ENCODE results near the gene CTDNEP1.

Gene CTDNEP1

DNA sequence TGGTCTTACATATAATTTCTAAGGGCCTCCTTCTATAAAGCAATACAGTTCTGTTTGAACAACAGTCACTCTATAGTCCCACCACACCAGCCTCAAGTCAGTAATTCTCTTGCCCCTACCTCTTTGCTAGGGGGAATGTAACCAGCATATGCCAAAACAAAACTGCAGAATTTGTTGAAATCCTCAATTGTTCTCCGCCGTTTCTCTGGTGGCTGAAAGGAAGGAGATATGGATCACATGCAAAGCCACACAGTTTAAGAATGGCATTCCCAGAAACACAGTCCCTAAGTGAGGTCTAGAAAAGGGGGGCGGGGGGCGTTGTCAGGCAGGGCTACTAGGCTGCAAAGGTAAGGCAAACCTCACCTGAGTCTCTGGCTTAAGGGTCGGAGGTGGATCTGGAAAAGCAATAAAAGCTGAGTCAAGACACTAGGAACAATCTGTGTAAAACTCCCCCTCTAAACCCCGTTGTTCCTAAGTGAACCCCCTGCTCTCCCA is 14.2 kb downstream of the CTDNEP1 start:
- H3K4me3 ChIP-seq (ENCODE audit: low read length): peak overlapping the region; percentile 98
- no peak for DNase-seq (ENCODE audit: low read depth, low spot score)

DNA sequence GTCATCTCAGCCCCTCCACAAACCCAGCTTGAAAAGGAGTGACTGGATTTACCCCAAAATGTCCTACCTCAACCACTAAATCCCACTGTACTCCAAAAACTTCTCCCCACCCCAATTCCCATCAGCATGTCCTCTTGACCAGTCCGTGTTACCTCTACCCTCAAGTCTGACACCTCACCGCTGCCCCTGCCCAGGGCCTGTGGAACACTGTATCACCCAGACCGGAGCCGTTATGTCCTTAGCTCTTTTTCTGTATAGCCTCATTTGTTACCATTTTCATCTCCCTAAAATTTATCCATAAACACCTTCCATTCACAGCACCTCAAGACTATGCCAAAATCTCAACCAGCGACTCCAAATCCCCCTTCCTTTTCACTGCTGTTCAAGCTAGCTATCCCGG is 14.7 kb downstream of the CTDNEP1 start:
- DNase-seq (ENCODE audit: low read depth, low spot score): no peak
- no peak overlapping the region for H3K4me3 ChIP-seq (ENCODE audit: low read length)

DNA sequence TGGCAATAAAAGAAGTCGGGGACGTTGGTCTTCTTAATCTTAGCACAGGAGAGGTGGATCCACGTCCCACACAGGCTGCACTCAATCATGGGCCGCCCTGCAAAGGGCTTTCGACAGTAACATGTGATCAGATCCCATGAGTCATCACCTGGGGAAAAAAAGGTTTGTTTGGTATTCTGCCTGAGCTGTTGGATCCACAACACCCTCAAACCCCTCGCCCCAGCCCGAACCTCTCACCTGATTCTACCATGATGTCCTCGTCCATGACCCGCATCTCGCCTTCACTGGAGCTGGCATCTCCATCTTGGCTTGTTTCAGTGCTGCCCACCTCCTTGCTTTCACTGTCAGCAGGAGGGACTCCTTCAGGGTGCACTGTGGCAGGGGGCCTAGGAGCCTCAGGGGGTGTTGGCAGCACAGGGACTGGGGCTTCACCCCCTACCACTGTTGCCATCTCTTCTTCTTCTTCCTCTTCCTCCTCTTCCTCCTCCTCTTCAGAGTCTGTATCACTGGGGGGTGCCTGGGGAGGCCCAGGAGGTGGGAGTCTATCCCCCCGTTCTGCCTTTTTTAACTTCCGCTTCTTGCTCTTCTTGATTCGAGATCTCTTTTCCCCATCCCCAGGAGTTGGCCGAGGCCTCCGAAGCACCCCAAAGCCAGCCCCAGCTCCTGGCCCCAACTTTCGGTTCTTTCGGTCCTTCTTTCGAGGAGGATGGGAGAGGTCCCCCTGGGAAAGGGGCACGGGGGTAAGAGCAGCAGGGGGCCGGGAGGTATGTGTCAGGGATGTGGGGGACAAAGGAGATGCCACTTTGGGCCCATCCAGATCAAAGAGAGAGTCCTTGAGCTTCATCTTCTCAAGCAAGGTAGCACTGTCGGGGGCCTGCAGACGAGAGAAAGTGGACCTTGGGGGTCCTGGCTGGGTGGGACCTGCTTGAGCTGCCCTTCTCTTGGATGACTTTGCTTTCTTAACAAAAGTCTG is 15.6 kb downstream of the CTDNEP1 start:
- no peak overlapping the region for H3K4me3 ChIP-seq (ENCODE audit: low read length)
- no peak for DNase-seq (ENCODE audit: low read depth, low spot score)

DNA sequence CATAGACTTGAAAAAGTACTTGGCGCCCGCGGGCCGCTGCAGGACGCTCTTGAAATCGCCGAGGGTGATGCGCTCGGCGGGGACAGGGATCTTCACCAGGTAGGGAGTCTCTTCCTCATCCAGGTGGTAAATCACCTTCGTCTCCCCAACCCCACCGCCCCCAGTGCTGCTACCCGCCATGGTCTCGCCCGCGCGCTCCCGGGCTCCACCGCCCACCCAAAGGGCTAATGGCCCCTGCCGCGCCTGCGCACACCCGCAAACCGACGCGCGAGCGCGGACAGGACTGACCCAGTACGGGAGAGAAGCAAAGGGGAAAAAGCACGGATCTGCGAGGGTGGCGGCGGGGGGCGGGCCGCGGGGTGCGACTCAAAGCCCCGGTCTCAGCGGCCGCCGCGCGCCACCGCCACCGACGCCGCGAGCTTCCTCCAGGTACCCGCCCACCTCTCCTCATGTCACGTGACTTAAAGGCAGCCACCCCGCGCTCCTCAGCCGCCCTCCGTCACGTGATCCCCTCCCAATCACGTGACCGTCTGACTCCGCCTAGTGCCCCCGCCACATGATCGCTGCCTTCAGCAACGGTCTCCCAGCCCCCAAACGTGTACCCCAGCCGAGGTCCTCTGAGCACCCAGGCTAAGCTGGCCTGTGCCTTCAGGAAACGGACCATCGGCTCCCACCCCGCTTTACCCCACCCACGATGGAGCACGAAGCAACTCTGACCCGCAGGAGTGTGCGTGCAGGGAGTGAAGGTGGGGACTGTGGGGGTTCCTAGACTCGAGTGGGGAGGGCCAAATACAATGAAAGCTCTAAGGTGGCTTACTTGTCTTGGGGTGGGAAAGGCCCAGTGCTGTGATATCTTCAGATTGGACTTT is 17.2 kb downstream of the CTDNEP1 start, which contains the start of gene DVL2:
Gene DVL2, minus strand, starts transcription at position 435 of the 869 bp plus-strand sequence. Its CDS starts 255 bp downstream, at position 180.
- peak; percentile 92 for DNase-seq (ENCODE audit: low read depth, low spot score)
- H3K4me3 ChIP-seq (ENCODE audit: low read length): peak within 1 kb of the TSS; percentile 74

DNA sequence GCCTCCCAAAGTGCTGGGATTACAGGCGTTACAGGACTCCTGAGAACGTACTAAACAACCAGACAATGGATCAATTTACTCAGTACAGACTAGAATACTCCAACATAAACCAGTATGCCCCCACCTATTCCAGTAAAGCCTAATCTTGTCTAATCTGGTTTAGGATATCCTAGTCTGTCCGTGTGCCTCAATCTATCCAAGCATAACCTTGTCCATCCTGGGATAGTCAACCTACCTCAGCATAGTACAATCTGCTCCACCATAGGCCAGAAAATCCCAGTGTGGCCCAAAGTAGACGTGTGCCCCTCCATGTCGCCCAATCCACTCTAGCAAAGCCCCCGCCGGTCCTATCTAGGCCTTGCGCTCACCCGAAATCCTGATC is 17.8 kb downstream of the CTDNEP1 start:
- H3K4me3 ChIP-seq (ENCODE audit: low read length): peak overlapping the region; percentile 74
- DNase-seq (ENCODE audit: low read depth, low spot score): no peak

DNA sequence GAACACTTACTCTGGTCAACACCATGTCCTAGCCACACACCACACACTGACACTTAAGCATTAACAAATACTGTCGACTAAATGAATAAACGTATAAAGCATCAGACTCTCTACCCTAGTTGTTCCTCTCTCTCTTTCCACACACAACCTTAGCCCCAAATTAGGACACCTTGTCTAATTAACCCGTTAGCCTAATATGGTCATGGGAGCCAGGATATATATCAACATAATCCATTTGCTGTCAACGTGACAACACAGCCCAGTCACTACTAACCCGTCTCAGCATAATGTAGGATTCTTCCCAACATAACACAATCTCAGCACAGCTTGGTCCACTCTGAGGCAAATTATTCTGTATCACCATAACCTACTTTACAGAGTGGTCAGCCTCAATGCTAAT is 19.4 kb downstream of the CTDNEP1 start:
- H3K4me3 ChIP-seq (ENCODE audit: low read length): no peak overlapping the region
- DNase-seq (ENCODE audit: low read depth, low spot score): no peak

DNA sequence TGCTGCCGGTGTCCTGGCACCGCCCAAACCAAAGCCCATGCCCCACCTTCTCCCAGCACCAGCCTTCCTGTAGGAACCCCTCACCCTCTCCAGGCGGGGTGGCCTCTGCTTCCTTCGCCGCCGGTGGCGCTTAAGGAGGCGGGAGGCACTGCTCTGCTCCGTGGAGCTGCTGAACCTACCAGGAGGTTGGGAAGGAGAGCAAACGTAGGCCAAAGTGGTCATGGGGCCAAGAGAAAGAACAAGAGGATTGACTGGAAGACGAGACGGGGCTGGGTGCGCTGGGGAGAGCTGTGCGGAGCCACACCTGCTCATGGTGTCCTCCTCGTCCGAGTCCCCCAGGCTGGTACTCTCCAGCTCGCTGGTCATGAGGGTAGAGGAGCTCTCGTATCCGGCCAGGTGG is 22.0 kb downstream of the CTDNEP1 start:
- DNase-seq (ENCODE audit: low read depth, low spot score): no peak
- H3K4me3 ChIP-seq (ENCODE audit: low read length): no peak overlapping the region

DNA sequence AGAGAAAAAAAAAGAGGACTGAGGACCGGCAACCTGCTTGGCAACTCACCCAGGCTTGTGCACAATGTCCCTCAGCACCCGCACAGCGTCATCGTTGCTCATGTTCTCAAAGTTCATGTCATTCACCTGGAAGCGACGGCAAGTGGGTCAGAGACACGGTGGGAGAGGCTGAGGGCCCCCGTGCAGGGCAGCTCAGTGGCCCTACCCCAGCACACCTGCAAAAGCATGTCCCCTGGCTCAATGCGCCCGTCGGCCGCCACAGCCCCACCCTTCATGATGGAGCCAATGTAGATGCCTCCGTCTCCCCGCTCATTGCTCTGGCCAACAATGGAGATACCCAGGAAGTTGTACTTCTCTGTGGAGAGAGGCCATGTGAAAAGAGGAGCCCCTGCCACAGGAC is 22.6 kb downstream of the CTDNEP1 start:
- DNase-seq (ENCODE audit: low read depth, low spot score): no peak
- no peak overlapping the region for H3K4me3 ChIP-seq (ENCODE audit: low read length)

DNA sequence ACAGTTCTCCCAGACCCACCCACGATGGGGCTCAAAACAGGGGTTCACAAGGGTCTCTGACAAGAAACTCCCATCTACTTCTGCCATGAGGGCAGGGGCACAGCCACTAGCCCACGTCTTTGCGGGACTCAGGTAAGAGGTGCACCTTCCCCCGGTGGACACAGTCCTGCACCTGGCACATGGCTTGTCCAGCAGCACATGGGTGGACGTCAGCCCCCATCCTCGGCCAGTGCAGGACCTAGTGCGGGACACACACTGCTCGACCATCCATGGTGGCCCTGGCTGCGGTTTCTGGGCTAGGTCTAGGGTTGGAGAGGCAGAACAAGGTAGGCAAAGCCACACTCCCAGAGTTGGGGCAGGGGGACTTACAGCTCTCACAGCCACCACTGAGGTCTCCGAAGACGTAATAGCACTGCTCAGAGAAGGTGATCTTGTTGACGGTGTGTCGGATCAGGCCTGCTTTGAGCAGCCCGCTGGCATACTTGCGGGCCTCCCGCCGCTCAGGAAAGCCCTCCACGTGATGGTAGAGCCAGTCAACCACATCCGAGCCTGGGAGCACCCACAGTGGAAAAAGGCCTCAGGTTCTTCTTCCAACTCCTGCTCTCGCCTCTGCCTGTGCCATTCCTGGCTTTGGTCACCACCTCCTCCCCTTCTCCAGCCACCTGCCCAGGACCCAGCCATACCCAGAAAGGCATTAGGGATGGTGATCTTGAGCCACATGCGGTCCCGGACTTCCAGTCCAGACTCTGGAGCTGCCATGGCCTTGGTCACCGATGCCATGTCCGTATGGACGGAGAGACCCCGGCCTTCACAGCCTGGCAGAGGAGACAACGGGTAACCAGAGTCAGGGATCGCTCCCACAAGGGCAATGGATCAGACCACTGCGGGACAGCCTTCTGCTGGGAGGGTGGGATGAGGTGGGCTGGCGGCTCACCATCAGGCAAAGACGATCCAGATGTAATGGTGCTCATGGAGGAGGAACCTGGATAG is 24.5 kb downstream of the CTDNEP1 start:
- DNase-seq (ENCODE audit: low read depth, low spot score): no peak
- H3K4me3 ChIP-seq (ENCODE audit: low read length): no peak overlapping the region

DNA sequence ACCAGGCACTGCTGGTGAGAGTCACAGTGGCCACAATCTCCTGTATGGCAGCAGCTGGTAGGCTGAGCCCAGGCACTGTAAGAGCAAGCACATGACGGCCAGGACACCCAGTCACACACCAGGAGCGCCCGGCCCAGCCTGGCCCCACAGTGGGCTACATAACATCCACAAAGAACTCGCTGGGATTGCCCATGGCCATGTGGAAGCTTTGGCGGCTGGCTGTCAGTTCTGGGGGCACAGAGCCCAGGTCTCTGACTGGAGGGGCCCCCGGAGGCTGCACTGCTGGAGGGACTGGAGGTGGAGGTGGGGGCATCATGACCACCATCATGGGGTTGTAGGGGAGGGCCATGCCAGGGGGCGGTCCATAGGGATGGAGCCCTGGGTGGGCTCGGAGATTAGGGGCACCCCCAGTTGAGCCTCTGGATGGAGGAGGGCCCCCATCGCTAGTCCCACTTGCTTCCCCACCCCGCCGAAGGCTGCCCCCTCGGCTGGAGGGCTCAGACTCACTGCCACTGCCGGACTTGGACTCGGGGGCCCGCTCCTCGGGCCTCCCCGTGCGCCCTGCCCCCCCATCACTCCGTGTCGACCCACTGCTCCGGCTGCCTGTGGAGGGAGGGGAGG is 25.7 kb downstream of the CTDNEP1 start:
- H3K4me3 ChIP-seq (ENCODE audit: low read length): no peak overlapping the region
- no peak for DNase-seq (ENCODE audit: low read depth, low spot score)

DNA sequence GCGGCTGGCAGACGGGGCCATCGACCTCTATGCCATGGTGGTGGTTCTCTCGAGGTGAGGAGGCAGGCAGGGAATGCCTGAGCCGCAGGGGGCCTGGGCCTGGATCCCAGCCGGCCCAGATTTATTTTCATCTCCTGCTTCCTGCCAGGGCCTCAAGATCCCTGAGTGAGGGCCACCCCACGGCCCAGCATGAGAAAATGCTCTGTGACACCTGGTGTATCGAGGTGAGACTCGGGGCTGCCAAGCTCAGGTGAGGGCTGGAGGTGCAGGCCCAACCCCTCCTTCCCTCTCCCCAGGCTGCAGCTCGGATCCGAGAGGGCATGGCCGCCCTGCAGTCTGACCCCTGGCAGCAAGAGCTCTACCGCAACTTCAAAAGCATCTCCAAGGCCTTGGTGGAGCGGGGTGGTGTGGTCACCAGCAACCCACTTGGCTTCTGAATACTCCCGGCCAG is 26.8 kb downstream of the CTDNEP1 start:
- H3K4me3 ChIP-seq (ENCODE audit: low read length): no peak overlapping the region
- no peak for DNase-seq (ENCODE audit: low read depth, low spot score)

DNA sequence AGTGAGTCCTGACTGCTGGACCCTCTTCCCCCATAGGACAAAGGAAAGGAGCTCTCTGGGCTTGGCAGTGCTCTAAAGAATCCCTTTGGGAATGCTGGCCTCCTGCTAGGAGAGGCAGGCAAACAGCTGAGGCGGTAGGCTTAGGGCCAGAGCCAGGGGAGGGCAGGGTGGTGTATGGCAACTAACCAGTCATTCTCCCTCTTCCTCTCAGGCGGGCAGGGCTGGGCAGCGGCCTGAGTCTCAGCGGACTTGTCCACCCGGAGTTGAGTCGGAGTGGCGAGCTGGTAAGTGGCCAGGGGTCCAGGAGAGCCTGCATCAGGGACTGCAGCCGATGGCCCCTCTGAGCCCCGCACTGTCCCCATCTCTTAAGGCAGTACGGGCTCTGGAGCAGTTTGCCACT is 27.4 kb downstream of the CTDNEP1 start:
- H3K4me3 ChIP-seq (ENCODE audit: low read length): no peak overlapping the region
- no peak for DNase-seq (ENCODE audit: low read depth, low spot score)

DNA sequence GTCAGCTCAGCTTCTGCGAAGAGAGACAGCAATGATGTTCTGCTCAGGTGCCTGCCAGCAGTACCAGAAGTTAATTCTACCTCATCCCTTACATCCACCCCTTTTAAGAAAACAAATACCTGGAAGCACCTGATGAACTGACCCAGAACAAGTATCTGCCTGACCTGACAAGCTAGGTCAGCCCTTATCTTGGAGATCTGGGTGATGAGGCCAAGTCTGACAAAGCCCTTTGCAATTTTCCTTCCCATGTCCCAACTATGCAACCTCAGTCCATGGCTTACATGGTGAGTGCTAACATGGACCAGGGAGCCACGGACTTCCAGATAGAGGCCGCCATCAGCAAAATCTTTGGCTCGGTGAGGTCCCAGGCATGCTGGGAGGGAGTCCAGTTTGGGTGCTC is 28.2 kb downstream of the CTDNEP1 start:
- DNase-seq (ENCODE audit: low read depth, low spot score): no peak
- no peak overlapping the region for H3K4me3 ChIP-seq (ENCODE audit: low read length)

DNA sequence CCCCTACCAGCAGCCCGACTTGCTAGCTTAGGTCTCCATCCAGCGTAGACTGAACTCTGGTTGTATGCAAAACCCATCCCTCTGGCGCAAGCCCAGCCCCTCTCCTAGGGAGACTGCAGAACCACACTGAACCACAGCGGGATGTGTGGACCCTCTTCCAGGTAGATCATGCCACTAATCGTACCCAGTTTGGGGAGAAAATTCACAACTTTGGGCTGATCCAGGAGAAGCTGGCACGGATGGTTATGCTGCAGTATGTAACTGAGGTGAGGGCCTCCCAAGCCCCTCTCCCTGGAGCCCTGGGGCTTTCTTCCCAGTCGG is 28.6 kb downstream of the CTDNEP1 start:
- DNase-seq (ENCODE audit: low read depth, low spot score): no peak
- no peak overlapping the region for H3K4me3 ChIP-seq (ENCODE audit: low read length)

DNA sequence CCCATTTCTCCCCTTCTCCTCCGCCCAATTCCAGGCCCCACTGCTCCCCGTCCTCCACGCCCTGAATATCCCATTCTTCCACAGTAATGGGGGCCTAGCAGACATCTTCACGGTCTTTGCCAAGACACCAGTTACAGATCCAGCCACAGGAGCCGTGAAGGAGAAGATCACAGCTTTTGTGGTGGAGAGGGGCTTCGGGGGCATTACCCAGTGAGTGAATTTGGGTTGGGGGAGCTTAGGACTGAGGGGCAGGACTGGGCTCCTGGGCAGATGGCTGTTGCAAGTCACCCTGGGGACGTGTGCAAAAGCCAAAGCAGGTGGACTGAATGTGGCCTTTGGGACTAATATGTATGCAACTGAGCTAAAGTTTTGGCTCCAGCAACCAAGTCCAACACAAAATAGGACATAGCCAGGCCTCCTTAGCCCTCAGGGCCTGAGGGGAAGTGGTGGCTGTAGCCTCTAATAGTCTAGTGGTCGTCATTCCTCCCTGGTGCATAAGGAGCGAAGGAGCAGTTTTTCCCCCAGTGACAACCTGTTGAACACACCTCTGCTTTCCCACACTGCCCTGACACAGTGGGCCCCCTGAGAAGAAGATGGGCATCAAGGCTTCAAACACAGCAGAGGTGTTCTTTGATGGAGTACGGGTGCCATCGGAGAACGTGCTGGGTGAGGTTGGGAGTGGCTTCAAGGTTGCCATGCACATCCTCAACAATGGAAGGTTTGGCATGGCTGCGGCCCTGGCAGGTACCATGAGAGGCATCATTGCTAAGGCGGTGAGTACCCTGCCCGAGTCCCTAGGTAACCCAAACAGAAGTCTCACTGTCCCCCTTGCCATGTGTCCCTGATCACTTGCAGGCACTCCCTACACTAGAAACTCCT is 29.2 kb downstream of the CTDNEP1 start:
- H3K4me3 ChIP-seq (ENCODE audit: low read length): no peak overlapping the region
- DNase-seq (ENCODE audit: low read depth, low spot score): no peak

DNA sequence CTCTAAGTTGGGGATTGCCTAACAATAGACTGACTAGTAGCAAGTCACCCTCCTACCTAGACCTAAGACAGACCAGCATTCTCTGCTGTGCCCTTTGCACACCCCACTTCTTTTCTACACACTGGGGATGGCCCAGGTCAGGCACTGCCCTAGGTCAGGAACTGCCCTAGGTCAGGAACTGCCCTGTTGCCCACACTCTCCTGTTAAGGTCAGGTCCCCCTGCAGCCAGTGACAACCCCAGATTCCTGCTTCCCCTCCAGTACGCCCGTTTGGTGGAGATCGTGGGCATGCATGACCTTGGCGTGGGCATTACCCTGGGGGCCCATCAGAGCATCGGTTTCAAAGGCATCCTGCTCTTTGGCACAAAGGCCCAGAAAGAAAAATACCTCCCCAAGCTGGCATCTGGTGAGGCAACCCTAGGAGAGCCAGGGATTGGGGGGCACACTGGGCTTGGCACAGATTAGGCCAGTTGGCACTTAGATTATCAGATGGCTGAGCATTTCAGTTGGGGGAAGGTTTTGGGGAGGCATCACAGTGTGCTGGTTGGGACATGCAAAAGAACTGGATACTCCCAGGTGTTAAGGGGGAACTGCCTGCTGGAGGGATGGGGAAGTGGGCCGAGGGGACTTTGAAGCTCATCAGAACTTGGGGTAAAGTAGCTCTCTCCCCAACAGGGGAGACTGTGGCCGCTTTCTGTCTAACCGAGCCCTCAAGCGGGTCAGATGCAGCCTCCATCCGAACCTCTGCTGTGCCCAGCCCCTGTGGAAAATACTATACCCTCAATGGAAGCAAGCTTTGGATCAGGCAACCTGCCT is 30.0 kb downstream of the CTDNEP1 start:
- no peak overlapping the region for H3K4me3 ChIP-seq (ENCODE audit: low read length)
- DNase-seq (ENCODE audit: low read depth, low spot score): no peak
